Measurements from ENCODE around the gene EFNA4.

The EFNA4 gene

DNA sequence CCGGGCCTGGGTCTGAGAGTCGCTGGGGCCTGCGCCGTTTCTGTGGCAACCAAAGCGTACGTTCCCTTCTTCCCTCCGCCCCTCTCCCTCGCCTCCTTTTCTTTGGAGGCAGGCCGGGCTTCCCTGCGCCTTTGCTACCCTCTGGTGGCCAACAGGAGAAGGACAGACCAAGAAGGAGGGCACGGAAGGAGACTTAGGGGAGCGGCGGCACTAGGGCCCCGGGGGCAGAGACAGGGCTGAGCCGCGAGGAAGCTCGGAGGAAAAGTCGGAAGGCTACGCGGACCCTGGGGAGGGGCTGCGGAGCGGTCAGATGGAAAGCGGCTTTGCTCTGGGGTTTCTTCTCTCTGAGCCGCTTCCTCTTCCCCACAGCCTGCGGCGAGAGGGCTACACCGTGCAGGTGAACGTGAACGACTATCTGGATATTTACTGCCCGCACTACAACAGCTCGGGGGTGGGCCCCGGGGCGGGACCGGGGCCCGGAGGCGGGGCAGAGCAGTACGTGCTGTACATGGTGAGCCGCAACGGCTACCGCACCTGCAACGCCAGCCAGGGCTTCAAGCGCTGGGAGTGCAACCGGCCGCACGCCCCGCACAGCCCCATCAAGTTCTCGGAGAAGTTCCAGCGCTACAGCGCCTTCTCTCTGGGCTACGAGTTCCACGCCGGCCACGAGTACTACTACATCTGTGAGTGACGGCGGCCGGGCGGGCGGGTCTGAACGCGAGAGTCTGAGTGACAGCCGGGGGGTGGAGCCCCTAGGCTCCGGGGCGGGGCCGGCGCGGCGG, 21.4 kb downstream of the EFNA4 start:
- in situ Hi-C loops (cut with MboI; ENCODE audit: low sequenced_read_pairs), result no loop called here

DNA sequence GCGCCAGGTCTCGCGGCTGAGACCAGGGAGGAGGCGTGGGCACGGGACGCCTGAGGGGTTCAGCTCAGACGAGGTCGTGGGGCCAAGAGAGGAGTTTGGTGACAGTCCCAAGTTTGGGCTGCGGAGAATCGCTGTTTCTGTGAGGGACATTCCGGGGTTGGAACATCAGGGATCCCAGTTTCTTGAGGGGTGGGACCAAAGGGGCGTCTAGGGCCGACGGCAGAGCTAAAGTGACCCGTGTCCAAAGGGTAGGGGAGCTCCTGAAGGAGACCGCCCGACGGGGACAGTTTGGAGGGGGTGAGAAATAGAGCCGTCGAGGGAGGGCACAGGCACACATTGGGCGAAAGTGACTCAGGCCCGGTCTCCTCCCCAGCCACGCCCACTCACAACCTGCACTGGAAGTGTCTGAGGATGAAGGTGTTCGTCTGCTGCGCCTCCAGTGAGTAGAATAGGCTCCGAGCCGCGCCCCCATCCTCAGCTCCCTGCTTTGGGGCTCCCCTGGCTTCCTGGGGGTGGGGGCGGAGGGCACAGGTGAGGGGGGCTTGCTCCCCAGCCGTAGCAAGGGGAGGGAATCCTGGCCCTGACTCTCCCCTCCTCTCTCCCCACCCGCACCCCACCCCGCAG, 22.1 kb downstream of the EFNA4 start:
- in situ Hi-C loops (cut with MboI; ENCODE audit: low sequenced_read_pairs), result no loop called here

DNA sequence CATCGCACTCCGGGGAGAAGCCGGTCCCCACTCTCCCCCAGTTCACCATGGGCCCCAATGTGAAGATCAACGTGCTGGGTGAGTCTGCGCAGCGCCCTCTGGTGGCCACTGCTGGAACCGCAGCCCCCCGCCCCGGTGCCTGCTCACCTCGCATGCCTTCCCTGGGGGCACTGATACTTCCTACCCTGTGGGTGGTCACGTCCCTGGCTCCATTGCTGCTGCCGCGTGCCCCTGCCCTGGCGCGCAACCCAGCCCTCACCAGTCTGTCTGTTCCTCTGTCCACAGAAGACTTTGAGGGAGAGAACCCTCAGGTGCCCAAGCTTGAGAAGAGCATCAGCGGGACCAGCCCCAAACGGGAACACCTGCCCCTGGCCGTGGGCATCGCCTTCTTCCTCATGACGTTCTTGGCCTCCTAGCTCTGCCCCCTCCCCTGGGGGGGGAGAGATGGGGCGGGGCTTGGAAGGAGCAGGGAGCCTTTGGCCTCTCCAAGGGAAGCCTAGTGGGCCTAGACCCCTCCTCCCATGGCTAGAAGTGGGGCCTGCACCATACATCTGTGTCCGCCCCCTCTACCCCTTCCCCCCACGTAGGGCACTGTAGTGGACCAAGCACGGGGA, 22.7 kb downstream of the EFNA4 start:
- in situ Hi-C loops (cut with MboI; ENCODE audit: low sequenced_read_pairs), result no loop called here

GRCh38 chr1:155086856-155087535, 23.5 kb downstream of the EFNA4 start:
- in situ Hi-C loops (cut with MboI; ENCODE audit: low sequenced_read_pairs), result no loop called here

- in situ Hi-C loops (cut with MboI; ENCODE audit: low sequenced_read_pairs), result no loop called here
These were observed 27.8 kb downstream of the EFNA4 start for GRCh38 chr1:155091071-155092051.

- in situ Hi-C loops (cut with MboI; ENCODE audit: low sequenced_read_pairs), result no loop called here
These were observed 28.6 kb downstream of the EFNA4 start for GRCh38 chr1:155092131-155092530.

DNA sequence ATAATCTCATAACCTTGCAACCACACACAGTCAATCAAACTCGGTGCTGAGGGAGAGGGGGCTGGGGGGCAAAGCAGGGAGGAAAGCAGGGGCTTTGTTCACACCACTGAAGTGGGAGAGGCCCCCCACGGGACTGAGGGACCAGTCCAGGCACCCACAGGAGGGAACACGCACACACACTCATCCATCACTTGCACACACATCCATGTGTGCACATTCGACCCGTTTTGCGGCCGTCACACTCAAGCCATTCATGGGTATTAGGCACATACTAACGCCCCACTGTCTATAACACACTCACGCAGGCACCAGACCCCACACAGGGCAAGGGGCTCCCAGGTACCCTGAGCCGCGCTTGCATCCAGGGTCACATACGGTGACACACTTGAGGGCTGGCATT, 29.1 kb downstream of the EFNA4 start:
- in situ Hi-C loops (cut with MboI; ENCODE audit: low sequenced_read_pairs), result no loop called here

- in situ Hi-C loops (cut with MboI; ENCODE audit: low sequenced_read_pairs), result no loop called here
These were observed 30.5 kb downstream of the EFNA4 start for GRCh38 chr1:155093911-155094621.

GRCh38 chr1:155094622-155094948, 31.0 kb downstream of the EFNA4 start:
- in situ Hi-C loops (cut with MboI; ENCODE audit: low sequenced_read_pairs), result no loop called here

- in situ Hi-C loops (cut with MboI; ENCODE audit: low sequenced_read_pairs), result loop anchor here (5.0 kb wide), 1 partner anchor 68 kb away; no protein-coding TSS in a partner anchor
These were observed 35.8 kb downstream of the EFNA4 start for GRCh38 chr1:155099331-155099730.

DNA sequence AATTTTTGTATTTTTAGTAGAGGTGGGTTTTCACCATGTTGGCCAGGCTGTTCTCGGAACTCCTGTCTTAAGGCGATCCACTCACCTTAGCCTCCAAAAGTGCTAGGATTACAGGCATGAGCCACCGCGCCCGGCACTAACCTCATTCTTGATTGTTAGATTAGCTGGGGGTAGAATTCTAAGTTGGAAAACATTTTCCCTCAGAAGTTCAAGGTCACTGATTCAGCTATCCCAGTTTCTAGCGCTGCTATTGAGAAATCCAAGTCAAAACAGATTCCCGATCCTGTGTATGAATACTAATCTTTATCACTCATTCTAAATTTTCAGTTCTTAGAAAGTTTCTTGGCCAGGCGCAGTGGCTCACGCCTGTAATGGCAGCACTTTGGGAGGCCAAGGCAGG, 39.8 kb downstream of the EFNA4 start:
- in situ Hi-C loops (cut with MboI; ENCODE audit: low sequenced_read_pairs), result no loop called here

DNA sequence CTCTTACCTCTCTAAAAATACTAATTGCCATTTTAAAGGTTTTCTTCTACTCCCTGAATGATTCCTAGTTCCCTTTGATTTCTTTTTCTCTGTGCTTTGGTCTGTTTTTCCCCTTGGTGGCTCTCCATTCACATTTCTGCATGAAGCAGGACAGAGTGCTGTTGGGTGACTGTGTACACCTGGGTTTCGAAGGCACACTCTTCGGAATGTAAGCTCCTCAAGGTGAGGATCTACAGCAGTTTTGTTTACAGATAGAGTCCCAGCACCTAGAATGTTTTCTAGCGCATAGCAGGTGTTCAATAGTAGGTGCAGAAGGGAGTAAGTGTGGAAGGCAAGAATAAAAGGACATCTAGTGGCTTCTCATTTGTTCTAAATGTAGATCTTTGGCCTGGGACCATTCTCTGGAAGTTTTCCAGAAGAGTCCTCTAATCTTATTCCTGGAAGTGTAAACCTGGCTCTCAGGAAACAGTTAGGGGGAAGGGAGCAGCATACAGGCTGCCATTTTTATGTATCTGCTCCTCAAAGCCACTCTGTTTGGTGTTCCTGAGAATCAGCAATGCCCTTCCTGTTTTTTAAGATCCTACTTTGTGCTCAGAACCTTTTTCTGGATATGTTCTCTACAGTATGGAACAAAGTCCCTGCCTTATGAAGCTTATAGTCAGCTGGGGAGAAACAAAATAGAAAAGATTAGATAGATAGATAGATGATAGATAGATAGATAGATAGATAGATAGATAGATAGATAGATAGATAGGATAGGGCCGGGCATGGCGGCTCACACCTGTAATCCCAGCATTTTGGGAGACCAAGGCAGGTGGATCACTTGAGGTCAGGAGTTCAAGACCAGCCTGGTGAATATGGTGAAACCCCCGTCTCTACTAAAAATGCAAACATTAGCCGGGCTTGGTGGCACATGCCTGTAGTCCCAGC, 41.3 kb downstream of the EFNA4 start:
- in situ Hi-C loops (cut with MboI; ENCODE audit: low sequenced_read_pairs), result no loop called here

- in situ Hi-C loops (cut with MboI; ENCODE audit: low sequenced_read_pairs), result no loop called here
These were observed 42.1 kb downstream of the EFNA4 start for GRCh38 chr1:155105604-155106011.

- in situ Hi-C loops (cut with MboI; ENCODE audit: low sequenced_read_pairs), result no loop called here
These were observed 43.3 kb downstream of the EFNA4 start for GRCh38 chr1:155106862-155107261.

- in situ Hi-C loops (cut with MboI; ENCODE audit: low sequenced_read_pairs), result no loop called here
These were observed 44.0 kb downstream of the EFNA4 start for GRCh38 chr1:155107309-155108264.

DNA sequence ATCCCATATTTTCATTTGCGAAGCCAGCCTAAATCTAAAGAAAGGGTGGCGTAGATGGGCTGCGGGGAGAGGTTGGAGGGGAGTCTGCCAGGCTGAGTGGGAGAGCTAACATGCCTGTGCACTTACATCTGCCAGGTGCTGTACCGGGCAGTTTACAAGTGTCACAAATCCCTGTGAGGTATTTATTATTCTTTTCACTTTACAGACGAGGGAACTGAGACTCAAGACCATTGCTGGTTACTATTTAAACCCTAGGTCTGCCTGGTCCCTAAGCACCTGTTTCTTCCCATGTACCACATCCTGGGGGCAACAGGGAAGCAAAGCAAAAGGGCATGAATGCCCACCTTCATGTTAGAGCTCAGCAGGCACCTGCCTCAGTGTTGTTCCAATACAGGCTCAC, 44.8 kb downstream of the EFNA4 start:
- in situ Hi-C loops (cut with MboI; ENCODE audit: low sequenced_read_pairs), result no loop called here

DNA sequence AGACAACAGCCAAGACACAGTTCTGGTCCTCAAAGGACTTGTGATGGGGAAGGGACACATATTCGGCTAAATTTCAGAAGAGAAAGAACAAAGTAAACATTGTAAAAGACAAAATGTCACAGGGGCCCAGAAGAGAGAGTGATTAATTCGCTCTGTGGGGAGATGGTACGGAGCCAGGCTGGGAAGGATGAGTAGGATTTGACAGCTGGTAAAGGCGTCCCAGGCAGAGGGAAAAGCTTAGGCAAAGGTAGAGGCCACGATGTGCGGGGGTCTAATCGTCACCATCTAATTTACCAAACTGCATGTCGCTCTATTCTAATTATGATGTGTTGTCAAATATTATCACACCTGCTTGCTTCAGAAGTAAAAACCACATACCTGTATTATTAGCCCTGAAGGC, 46.8 kb downstream of the EFNA4 start:
- in situ Hi-C loops (cut with MboI; ENCODE audit: low sequenced_read_pairs), result no loop called here

DNA sequence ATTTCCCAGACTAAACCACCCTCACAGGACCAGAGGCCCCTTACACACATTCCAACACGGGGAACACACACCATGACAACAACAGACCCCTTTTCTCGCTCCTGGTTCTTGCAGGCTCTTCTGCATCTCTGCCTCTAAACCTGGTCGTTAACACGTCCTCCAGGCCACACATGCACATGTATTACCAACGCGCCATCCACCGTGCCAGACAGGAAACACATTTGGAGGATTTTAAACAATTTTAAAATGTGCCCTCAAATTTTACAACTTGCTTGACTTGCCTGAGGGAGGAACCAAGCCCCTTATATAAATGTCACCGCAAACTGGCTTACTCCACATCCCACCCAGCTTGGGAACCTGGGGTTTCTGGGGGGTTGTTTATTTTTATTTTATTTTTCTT, 47.3 kb downstream of the EFNA4 start:
- in situ Hi-C loops (cut with MboI; ENCODE audit: low sequenced_read_pairs), result no loop called here
